Right ventricle myocardium inferior (tissue), 1 donor: Measurements from ENCODE around the gene PPL. TPM values are rescaled to one million over a fixed set of nuclear protein-coding genes. Genes with fewer than 3 reads are reported as not detected.
A peak's percentile ranks its signal among the peaks of the same experiment; 100 is the strongest.
"Not testable (repeated sequence)": the region's sequence is repeated elsewhere in the genome, so short reads cannot be mapped to it uniquely, and the experiment has no call there.

Source experiments
- ATAC-seq: fragments of 200-7000 bp; cut with Tn5 transposase; one replicate; pipeline ENCODE4 v1.9.1; 2020; ENCODE audit warnings: mild to moderate bottlenecking, moderate library complexity
- DNase-seq: peaks from one replicate; pipeline ENCODE4 v3.0.0; 2021; ENCODE audit errors: missing footprints
- intact Hi-C: fragments of 100-400 bp; cut with DNase I; formaldehyde crosslinking; loops from one replicate; pipeline ENCODE4 v1.11.0; 2022
- total RNA-seq: library from RNA; stranded (reverse); fragmentation: NEBNext Ultra II Directional; extraction: Animal tissue kit (Norgen Biotek cat#: 25700); gene quantifications from one replicate; pipeline ENCODE4 v1.2.1, GENCODE V29; 2021
- donor health status: DM: no; HTN: yes; CAD: no; lungs with severe emphysema.

The PPL gene
- total RNA-seq, 1 donor from 2014 or later: 20.2 TPM

DNA sequence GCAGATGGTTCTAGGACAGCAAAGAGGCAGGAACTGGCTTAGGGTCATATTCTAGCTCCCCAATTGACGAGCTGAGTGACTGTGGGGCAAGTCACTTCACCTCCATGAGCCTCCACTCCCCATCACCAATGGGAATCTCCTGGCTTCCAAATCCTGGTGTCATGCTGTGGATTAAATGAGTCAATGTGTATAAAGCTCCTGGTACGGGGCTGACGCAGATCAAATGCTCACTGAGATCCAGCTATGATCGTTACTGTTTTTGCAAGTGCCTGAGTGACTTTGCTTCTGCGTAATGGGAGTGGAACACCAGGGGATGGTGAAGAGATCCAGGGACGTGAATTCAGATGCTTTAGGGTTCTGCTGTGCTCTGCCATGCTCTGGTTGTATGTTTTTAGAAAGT, 23.6 kb upstream of the PPL start:
- DNase-seq: no peak
- intact Hi-C loops: no loop called here
- ATAC-seq: no peak

DNA sequence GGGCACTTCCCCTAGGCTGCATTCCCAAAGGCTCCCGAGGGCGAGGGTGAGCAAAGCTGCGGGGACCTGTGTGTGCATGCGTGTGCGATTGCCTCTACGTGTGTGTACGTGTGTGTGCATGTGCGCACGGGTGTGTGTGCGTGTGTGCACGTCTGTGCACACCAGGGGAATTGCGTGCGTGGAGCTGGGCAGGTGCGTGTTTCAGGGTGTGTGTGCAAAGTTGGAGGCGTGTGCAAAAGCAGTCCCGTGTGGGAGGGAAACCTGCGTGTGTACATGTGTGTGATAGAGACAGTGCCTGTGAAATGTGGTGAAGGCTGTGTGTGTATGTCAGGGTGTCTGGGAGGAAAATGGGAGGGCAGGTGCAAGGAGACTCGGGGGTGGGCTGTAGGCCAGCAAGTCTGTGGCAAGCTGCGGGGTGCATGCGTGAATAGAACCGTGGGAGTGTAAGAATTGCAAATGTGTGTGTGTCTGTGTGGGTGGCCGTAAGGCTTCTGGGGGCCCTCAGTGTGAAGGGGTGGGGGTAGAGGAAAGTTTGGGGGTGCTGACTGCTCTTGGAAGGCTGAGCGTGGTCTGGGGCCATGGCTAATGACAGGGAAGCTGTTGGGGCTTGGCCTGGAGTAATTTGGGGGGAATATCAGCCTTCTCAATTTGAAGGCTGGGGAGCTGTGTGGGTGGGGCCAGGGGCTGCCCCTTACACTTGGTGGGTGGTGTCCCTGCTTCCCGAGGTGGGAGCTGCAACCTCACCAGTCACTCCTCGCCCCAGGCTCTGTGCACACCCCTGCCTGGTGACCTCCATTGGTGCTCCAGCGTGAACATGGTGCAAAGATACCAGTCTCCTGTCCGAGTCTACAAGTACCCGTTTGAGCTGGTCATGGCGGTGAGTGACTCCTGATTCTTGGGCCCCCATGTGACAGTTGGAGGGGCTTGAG, 21.8 kb upstream of the PPL start:
- ATAC-seq: no peak
- intact Hi-C loops: loop anchor here (2.0 to 10.0 kb wide), 7 partner anchors 66 to 444 kb away; partner anchors contain the start of genes ANKS3, DNAAF8, GLYR1 and MGRN1
- DNase-seq: no peak

DNA sequence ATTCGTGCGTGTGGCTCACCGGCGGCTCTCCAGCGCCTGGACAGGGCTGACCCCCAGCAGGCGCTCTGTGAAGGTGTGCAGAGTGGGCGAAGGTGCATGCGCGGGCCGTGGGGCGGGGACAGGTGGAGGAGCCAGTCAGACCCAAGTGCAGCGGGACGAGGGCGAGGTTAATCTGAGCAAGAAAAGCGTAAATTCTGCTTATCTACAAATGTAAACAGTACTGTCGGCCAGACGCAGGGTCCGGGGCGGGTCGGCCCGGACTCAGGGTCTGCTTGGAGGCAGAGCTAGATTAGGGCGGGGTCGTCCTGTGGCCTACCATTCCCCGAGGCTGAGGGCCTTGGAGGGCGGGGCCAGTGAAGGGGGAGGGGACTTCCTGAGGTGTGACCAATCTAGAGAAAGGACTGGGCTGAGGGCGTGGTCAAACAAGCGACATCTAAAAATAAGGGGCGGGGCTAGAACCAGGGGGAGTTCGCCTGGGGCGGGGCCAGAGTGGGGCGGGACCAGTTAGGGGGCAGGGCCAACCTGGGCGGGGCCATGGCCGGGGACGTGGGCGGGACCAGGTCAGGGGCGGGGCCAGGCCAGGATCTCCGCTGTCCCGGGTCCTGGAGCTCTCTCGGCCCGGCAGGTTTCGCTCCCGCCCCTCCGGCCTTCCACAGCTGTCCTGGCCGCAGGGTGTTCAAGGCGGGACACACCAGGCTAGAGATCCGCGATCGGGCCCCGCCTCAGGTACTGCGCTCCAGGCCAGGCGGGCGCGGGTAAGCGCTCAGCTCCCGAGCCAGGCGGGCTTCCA, 21.0 kb upstream of the PPL start, which contains the start of gene SEC14L5:
TSS of gene SEC14L5 (plus strand) at position 611 of the 790 bp plus-strand sequence. CDS start 994 bp downstream, outside the sequence.
- intact Hi-C loops: loop anchor here (2.0 to 10.0 kb wide), 7 partner anchors 67 to 443 kb away; partner anchors contain the start of genes ANKS3, DNAAF8, GLYR1 and MGRN1
- ATAC-seq (peak; percentile 98), DNase-seq (peak; percentile 98)

DNA sequence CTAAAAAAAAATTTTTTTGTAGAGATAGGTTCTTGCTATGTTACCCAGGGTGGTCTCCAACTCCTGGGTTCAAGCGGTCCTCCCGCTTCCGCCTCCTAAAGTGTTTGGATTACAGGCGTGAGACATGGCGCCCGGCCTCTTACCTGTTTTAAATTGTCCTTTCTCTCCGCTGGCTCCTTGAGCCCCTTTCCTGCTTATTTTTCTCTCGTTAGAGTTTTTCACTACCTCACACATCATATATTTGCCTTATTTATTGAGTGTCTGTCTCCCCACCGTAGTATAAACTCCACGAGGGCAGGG, 20.4 kb upstream of the PPL start:
- no peak for ATAC-seq
- intact Hi-C loops: loop anchor here (5.0 to 10.0 kb wide), 6 partner anchors 95 to 443 kb away; partner anchors contain the start of genes ANKS3, DNAAF8, GLYR1 and MGRN1
- DNase-seq: no peak

DNA sequence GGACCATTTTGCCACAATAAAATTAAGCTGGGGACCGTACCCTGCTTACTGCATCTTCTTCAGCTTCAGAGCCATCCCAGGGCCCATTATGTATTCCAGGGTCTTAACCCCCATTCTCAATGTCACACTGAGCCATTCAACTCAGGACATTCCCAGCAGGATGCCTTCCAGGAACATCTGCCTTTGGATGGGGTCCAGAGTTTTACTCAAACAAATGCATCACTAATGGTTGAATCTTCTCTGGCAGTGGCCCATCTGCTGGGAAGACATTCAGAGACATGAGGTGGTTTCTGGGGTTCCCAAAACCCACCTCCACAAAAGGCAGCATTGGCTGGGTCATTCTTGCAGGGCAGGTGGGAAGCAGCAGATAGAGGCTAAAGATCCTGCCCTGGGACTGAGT, 17.8 kb upstream of the PPL start:
- DNase-seq (no peak), ATAC-seq (no peak)
- intact Hi-C loops: loop anchor here (5.0 to 10.0 kb wide), 6 partner anchors 92 to 440 kb away; partner anchors contain the start of genes ANKS3, DNAAF8, GLYR1 and MGRN1

DNA sequence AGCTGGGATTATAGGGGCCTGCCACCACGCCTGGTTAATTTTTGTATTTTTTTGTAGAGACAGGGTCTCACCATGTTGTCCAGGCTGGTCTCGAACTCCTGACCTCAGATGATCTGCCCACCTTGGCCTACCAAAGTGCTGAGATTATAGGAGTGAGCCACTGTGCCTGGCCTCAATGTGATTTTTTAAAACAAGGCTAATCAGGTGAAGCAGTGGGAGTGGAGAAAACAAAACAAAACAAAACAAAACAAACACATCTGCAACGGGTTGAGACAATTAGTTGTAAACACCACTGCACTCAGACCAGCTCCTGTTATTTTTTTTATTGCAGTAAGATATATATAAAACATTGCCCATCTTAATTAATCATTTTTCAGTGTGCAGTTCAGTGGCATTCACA, 14.6 kb upstream of the PPL start:
- not testable (repeated sequence) for DNase-seq, ATAC-seq
- intact Hi-C loops: loop anchor here (10.0 kb wide), 3 partner anchors 257 to 437 kb away; partner anchors contain the start of genes MGRN1 and NUDT16L1

DNA sequence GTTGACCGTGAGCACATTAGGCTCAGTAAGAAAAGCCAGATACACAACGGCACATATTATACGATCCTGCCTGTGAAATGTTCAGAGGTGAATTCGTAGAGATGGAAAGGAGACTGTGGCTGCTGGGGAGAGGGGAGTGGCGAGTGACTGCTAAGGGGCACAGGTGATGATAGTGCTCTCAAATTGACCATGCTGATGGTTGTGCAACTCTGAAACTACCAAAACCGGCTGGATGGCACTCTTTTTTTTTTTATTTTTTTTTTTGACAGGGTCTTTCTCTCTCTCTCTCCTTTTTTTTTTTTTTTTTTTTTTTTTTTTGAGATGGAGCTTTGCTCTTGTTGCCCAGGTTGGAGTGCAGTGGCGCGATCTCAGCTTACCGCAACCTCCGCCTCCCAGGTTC, 13.0 kb upstream of the PPL start:
- DNase-seq (no peak), ATAC-seq (no peak)
- intact Hi-C loops: loop anchor here (10.0 kb wide), 3 partner anchors 255 to 435 kb away; partner anchors contain the start of genes MGRN1 and NUDT16L1

DNA sequence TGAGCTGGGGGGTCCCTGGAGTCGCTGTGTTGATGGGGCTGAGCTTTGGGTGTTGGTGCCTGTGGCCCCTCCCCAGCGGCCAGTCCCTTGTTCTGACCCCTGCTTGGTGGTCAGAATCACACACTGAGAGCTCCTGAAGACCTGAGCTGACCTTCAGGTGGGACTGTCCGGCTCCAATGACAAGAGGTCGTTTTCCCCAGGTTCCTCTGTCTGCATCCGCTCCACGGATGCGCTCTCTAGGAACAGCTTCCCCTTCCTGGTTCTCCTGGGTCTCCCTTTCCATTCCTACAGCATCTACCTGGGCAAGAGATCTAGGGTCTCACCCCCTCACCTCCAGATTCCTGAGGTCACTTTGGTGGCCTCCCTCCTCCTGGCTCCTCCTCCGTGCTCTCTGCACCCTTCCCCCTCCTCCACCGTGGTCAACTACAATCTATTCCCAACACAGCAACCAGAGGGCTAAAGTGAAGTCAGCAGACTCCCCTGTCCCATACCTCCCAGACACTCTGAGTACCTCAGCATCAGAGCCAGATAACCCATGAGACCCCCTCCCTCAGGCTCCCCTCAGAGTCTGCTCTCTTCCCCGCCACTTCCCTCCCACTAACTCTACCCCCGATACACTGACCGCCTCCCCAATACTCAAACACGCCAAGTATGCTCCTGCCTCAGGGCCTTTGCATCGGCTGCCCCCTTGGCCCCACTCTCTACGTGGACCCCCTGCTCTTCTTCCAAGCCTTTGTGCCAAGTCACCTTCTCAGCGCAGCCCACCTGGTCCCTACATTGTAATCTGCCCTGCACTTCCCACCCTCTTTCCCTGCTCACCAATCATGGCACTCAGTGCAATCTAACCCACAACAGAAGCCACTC, 12.2 kb upstream of the PPL start:
- ATAC-seq (no peak), DNase-seq (no peak)
- intact Hi-C loops: no loop called here

DNA sequence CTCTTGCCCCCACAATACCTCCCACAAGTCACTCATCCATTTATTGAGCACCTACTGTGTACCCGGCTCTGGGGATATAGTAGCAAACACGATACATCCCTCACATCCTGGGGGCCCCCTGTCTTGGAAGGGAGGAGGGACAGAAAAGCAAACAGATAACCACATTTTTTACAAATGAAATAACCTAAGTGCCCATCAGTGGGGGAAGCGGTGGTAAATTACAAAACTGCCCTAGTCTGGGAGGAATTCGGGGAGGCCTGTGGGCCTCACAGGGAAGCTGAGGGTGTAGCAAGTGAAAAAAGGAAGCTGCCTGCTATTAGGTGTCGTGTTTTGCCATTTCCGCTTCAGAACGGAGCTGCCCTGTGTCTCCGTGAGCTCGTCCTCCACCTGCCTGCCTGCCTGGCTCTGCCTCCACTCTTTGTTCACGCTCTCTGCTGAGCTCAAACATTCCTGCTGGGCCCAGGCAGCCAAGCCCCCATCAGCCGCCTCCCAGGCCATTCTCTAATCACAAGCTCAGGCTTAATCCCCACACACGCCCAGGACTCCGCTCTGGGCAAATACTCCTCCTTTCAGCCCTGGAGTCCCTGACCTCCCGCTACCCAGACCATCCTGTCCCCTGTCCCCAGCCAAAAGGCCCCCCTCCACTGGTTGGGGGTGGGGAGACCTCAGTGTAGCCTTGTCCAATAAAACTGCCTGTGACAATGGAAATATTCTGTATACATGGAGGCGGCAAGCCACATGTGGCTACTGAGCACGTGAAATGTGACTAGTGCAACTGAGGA, 11.0 kb upstream of the PPL start:
- intact Hi-C loops: no loop called here
- DNase-seq (no peak), ATAC-seq (no peak)

DNA sequence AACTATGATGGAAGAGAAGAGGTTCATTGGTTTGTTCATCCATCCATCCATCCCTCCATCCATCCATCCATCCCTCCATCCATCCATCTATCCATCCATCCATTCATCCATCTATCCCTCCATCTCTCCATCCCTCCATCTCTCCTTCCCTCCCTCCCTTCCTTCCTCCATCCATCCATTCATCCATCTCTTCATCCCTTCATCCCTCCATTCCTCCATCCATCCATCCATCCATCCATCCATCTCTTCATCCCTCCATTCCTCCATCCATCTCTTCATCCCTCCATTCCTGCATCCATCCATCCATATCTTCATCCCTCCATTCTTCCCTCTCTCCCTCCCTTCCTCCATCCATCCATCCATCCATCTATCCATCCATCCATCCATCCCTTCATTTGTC, 10.0 kb upstream of the PPL start:
- ATAC-seq (no peak), DNase-seq (no peak)
- intact Hi-C loops: no loop called here

DNA sequence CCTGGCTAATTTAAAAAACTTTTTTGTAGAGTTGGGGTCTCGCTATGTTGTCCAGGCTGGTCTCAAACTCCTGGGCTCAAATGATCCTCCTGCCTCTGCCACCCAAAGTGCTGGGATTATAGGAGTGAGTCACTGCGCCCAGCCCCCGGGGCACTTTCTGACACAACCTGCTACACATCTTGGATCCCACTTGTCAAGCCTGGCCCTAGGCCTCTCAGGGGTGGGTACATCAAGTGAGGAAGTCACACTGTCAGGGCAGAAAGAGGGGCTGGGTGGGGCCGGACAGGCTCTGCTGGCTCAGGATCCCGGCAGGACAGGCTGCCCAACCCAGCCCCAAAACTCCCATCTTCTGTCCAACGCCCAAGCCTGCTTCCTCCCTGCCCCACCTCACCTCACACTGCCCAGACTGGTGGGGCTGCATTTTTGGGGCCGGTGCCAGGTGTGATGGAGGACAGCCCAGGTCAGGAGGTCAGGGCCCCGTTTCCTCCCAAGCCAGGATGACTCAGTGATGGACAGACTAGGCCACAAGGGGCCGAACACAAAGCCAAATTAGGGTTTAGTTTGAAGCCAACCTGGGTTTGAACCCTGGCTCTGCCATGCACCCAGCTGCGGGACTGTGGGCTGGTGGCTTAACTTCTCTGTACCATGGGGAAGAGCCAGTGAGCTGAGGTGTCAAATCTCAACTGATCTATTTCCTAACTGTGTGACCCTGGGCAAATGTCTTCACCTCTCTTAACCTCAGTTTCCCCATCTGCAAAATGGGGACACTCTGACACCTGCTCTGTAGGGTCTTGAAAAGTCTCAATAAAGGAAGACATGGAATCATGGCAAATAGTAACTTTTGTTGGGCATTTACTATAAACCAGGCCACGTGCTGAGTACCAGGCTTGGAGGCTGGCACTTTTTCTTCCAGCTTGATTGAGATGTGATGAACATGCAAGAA, 8.9 kb upstream of the PPL start:
- intact Hi-C loops: no loop called here
- no peak for DNase-seq
- peak; percentile 12 for ATAC-seq

DNA sequence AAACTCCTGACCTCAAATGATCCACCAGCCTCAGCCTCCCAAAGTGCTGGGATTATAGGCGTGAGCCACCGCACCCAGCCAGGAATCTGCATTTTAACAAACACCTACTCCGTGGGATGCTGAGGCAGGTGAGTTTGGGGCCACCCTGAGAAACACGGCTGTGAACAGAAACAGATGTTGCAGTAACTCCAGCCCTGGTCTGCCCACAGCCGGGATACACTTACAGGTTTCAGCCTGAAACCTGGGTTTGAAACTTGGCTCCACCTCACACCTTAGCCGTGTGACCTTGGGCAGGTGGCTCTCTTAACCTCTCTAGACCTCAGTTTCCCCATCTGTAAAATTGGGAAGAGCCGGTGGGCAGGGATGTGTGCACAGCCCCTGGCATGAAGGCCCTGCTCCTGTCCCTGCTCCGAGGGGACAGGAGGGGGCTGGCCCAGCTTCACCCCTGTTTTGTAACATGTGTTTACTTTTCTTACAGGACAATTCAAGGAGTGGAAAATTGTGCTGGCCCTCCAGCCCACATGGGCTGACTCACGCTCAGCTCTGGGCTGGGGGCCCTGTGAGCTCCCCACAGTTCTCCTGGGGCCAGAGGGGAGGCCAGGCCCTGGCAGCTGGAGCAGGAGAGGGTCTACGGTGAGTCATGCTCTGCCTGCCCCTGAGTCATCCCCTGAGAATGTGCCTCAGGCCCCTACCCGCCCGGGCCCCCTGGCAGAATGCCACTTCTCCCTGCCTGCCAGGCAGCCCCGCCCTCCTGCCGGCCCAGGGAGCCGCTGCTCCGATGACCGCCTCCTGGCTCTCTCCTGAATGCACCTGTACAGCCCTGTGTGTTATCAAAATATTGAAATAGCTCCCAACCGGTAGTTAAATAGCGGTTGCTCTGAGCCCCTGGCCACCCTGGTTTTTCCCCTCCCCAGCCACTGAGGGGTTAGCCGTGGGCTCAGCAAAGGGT, 7.7 kb upstream of the PPL start:
- intact Hi-C loops: no loop called here
- ATAC-seq: peak; percentile 92
- peak; percentile 89 for DNase-seq

DNA sequence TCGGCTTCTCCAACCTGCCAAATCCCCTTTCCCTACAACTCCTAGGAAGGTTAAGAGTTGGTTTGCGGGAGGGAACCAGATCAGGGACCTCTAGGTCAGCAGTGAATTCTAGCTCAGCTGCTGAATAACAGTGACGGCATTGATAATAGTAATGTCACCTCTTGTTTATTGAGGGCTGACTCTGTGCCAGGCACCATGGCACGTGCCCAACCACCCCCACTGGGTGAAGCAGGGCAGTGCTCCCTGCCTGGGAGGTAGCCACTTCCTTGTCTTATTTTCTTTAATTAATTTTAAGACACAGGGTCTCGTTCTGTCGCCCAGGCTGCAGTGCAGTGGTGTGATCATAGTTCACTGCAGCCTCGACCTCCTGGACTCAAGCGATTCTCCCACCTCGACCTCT, 5.5 kb upstream of the PPL start:
- ATAC-seq (no peak), DNase-seq (no peak)
- intact Hi-C loops: no loop called here

DNA sequence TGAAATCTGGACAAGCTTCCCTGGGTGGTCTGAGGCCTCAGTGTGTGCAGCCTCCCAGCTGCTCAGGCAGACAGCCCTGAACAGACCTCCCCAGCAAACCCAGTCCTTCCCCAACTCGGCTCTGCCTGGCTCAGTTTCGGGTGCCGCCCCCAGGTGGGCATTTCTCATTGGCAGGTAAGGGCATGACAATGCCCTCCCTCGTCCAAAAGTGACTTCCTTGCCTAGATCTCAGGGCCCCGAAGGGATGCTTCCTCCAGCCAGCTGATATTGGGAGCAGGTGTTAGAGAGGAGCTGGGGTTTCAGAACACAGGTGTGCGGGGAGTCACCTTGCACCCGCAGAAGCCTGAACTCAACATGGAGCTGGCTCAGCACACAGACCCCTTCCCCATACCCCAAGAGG, 3.8 kb upstream of the PPL start:
- ATAC-seq (no peak), DNase-seq (no peak)
- intact Hi-C loops: no loop called here

DNA sequence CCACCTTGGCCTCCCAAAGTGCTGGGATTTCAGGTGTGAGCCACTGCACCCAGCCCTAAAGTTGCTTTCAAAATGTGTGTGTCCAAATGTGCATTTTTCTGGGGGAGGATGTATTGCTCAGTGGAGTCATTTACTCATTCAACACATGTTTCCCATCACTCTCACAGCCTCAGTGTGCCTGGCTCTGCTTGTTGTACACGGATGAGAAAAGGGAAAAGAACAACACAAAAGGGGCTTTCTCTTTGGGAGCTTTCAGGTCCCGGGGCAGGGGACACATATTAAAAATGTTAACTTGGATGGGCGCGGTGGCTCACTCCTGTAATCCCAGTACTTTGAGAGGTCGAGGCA, 1.7 kb upstream of the PPL start:
- intact Hi-C loops: loop anchor here (5.0 kb wide), 2 partner anchors 56 to 136 kb away; partner anchors contain the start of gene ROGDI
- no peak for DNase-seq
- no peak for ATAC-seq
